GM21576 (cell line): Measurements from ENCODE around the gene AKR7A2.

Source experiments
- ATAC-seq: cut with Tn5 transposase; IDR thresholded peaks from one replicate; pipeline ENCODE4 v1.9.1; 2021; ENCODE audit warnings: mild to moderate bottlenecking, moderate library complexity; ENCODE audit not compliant: unreplicated experiment

The AKR7A2 gene

DNA sequence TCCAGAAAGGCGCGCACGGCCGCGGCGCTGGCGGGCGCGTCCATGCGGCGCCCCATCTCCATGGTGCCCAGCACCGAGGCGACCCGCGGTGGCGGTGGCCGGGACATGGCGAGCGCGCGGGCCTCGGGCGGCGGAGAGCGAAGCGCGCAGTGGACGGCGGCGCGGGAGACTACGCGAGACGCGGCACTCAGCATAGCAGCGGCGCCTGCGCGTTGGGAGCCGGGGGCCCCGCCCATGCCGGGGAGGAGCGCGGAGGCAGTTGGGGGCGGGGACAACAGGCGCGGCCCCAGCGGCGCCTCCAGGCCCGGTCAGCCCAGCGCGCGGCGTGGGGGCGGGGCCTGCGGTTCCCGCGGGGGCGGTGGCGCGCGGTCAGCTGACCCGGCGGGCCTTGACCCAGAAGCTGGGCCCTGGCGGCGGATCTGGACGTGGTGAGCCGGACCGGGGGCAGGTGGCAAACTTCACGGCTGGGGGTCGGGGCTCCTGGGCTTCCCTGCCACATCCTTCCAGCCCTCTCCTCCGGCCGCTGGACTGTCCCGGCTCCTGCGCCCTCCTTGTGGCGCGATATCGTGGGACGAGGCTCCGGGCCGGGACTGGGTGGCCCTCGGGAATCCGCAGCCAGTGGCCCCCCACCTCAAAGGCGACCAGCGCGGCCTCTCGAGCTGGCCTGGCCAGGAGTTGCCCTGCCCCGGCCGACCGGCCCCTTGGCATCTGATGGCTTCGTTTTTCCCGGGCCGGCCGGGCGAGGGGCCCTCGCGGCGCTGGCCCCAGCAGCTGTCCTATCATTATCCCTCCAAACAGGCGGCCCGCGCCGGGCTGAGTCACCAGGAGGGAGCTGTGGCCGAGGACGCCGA, at the start of gene AKR7A2, which contains the start of gene SLC66A1:
Gene AKR7A2 (minus strand): TSS at position 214 of the 851 bp plus-strand sequence. CDS start 20 bp downstream, at position 194.
Gene SLC66A1 (plus strand): TSS at position 396 of the 851 bp plus-strand sequence. CDS start 5,352 bp downstream, outside the sequence.
- peak; percentile 57 for ATAC-seq

GRCh38 chr1:19360843-19361610, 49.1 kb upstream of the AKR7A2 start:
- no peak for ATAC-seq

DNA sequence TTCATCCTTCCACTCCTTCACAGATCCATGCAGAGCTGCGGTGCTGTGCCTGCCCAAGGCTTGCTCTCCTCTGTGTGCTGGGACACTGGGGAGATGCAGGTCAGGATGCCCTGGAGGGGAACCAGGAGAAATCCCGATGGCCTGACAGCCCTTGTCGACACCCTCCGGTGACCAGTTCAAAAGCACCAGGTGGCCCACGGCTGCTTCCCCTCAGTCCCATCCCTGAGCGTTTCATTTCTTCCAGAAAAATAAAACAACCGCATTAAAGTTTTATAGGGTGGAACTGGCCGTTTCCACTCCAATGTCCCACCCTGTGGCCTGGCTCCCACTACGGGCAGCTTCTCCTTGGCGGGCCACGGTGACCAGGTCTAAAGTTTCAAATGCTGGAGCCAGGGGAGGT, 48.5 kb upstream of the AKR7A2 start:
- ATAC-seq = no peak

GRCh38 chr1:19360016-19360415, 48.1 kb upstream of the AKR7A2 start:
- ATAC-seq = no peak

DNA sequence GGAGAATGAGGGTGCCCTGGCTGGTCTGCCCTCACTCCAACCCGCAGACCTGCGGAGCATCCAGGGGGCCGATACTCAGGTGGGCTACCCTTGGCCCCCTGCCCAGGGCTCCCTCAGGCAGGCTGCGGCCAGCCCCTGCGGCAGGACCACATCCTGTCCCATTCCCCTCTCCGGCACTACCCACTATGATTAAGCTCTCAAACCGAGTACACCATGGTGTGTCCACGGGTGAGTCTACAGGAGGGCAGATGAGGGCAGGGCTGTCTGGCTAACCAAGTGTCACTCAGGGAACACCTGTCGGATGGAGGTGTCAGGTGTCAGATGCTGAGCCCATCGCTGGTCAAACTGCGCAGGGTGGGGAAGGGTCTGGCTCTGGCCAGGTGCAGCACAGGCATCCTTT, 47.4 kb upstream of the AKR7A2 start:
- no peak for ATAC-seq

GRCh38 chr1:19358710-19359109, 46.8 kb upstream of the AKR7A2 start:
- no peak for ATAC-seq

- ATAC-seq = no peak
These were observed 45.5 kb upstream of the AKR7A2 start for GRCh38 chr1:19357299-19357986.

- ATAC-seq = no peak
These were observed 44.3 kb upstream of the AKR7A2 start for GRCh38 chr1:19356266-19356665.

- ATAC-seq = no peak
These were observed 42.6 kb upstream of the AKR7A2 start for GRCh38 chr1:19354531-19354981.

DNA sequence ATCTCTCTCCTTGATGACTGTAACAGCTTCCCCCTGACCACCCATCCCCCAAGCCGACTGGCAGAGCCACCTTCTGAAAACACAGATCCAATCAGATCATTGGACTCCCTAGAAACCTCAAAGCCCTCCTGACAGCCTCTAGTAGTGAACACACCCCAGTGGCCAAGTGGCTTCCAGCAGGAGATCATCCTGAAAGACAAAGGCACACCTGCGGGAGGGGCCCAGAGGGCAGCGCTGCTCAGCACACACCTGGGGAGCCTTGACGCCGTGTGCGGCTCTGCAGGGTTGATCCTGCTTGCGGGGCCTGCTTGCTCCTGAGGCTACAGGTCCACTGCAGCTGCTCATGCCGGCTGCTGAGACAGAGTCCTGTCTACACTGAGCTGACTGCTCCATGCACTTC, 41.7 kb upstream of the AKR7A2 start:
- ATAC-seq = no peak

GRCh38 chr1:19352839-19353238, 40.9 kb upstream of the AKR7A2 start:
- ATAC-seq = no peak

- no peak for ATAC-seq
These were observed 39.9 kb upstream of the AKR7A2 start for GRCh38 chr1:19351873-19352272.

DNA sequence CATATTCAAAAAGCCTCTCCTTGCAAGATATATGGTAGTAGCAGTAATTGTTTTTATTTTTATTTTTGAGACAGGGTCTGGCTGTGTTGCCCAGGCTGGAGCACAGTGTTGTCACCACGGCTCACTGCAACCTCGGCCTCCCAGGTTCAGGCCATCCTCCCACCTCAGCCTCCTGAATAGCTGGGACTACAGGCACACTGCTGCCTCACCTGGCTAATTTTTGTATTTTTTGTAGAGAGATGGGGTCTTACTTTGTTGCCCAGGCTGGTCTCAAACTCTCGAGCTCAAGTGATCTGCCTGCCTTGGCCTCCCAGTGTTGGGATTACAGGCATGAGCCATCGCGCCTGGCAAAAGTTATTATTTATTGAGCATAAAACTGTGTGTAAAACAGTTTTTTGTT, 38.6 kb upstream of the AKR7A2 start:
- no peak for ATAC-seq

DNA sequence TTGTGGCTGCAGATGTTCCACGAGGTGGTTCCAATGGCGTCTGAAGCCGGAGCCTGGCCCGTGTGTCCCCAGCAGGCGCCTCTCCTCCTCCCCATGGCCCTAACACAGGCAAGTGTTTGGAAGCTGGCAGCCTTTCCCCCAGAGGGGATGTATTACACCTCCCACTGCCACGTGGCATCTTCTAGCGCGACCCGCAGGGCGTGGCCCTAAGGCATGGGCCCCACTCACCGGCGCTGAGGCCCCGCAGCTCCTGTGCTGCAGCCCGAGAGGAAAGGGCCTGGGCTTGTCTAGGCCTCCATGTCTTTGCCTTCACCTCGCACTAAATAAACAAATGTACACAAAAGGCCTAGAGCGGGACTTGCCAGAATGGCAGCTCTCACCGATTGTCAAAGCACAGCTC, 38.1 kb upstream of the AKR7A2 start:
- ATAC-seq = no peak

DNA sequence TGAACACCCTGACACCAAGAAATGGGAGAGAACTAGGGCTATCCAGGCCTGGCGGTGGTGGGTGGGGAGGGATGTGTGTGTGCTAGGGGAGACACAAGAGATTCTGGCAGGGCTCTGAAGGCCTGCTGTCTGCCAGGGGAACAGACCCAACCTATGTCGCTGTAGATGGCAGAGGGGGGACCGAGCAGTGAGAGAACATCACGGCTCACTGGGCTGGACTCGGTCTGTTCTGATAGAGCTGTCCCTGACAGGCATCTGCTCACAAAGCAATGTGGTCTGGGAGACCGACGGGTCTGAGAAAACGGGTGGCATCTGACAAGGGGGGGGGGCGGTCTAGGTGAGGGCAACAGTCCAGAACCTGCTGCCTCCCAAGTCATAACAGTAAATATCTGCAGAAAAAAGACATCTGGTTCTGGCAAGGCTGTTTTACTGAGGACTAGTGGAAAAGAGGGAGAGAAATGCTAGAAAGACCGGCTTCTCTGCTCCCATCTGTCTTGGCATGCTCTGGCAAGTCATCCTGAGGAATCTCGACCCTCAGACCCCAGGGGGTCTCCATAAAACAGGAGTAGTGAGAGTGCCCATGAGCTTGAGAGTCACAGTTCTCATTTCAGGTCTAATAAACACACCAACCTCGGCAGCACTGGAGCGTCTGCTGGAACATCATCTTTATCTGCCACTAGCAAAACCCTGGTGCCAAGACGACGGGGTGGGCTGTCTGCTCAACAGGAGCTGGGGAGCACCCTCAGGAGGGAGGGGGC, 36.7 kb upstream of the AKR7A2 start:
- no peak for ATAC-seq

DNA sequence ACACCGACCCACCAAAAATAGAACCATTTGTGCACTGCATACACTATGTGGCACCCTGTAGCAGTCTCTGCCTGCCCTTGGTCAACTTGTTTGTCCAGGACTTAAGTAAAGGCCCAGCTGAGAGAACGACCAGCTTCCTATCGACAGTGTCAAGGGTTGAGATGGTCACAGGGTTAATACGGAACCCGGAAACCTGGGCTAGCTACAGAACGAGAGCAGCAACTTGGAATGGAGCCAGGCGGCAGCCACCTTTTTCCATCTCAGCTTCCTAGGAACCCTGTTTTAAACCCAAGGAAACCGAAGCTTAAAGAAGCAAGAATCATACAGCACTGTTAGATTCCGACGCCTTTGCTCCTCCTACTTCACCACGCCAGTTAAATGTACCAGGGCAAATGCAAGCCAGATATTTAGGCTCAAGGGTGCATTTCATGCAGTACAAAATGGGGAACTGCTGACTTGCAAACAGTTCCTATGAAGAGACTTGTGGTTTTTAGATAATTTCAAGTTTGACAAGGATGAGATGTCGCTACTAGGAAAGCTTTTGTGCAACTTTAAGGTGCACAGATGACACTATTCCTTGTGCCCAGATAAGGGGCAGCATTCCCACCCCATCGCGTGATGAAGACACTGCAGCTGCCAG, 35.7 kb upstream of the AKR7A2 start:
- no peak for ATAC-seq

- ATAC-seq = no peak
These were observed 34.1 kb upstream of the AKR7A2 start for GRCh38 chr1:19346026-19346425.

- no peak for ATAC-seq
These were observed 33.4 kb upstream of the AKR7A2 start for GRCh38 chr1:19345391-19345790.

GRCh38 chr1:19344831-19345230, 32.9 kb upstream of the AKR7A2 start:
- no peak for ATAC-seq

DNA sequence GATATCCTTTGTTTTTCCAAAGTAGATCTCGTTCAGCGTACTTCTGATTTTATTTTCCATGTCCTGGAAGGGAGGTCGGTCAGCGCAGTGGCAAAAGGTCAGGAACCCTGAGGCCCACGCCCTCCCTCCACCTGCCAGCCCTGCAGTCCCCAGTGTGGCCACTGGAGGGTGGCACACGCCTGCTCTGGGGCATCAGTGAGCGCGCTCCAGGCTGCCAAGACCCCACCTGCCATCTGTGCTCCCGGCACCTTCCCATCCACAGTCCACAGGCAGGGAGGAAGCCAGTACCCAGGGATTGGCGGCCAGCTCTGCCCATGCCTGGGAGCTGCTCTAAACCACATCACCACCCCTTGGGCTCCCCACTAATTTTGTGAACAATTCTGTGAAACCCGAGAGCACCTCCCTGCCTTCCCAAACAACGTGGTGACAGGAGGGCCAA, 32.4 kb upstream of the AKR7A2 start:
- no peak for ATAC-seq
